ENCODE measurements around the gene SCPEP1. TPM values are rescaled to one million over a fixed set of nuclear protein-coding genes. Genes with fewer than 3 reads are reported as not detected.
A peak's percentile ranks its signal among the peaks of the same experiment; 100 is the strongest.

SCPEP1 gene
- total RNA-seq, 1 experiment from 2014 or later = 29.6 TPM

GRCh38 chr17:57009737-57010445, 32.0 kb downstream of the SCPEP1 start:
- Histone ChIP-seq H3T11ph (ENCODE audit: low read length) (no peak overlapping the region), H3K27ac (ENCODE audit: insufficient read length, low read depth, low read length) (no peak overlapping the region), H2AK5ac (ENCODE audit: insufficient read length, low read length) (no peak overlapping the region), H3K4me1 (ENCODE audit: insufficient read depth, low read length) (peaks cover 3% of the 10 kb centered on the region; the same call in 1 of the 2 replicates), H2BK120ac (ENCODE audit: low read depth, low read length, poor library complexity, severe bottlenecking) (no peak overlapping the region), H3K4me2 (ENCODE audit: insufficient read depth, insufficient read length, low read length) (no peak overlapping the region), H3K79me2 (ENCODE audit: insufficient read depth, low read length) (no peaks in the 10 kb centered on the region), H4K5ac (ENCODE audit: insufficient read length, low read depth, low read length) (no peak overlapping the region), H2BK12ac (ENCODE audit: insufficient read length, low read depth, low read length) (no peak overlapping the region), H2BK20ac (ENCODE audit: low read depth, low read length, poor library complexity, severe bottlenecking) (no peak overlapping the region), H4K91ac (ENCODE audit: insufficient read length, low read depth, low read length) (no peak overlapping the region), H3K4ac (ENCODE audit: low read depth, low read length) (no peak overlapping the region), H2AFZ (ENCODE audit: low read length) (peak overlapping the region; percentile 87), H3K9me3 (ENCODE audit: control insufficient read depth, low read depth, low read length) (no peaks in the 10 kb centered on the region), H3K14ac (ENCODE audit: insufficient read depth, low read length) (no peak overlapping the region), H2BK5ac (ENCODE audit: insufficient read length, low read length) (no peak overlapping the region), H4K8ac (replicated peaks; ENCODE audit: insufficient read length, low read depth, low read length) (no peak overlapping the region), H3K23me2 (ENCODE audit: insufficient read length, low read depth, low read length, poor library complexity, severe bottlenecking) (no peaks in the 10 kb centered on the region), H3K56ac (ENCODE audit: insufficient read length, low read depth, low read length) (no peak overlapping the region), H4K20me1 (ENCODE audit: control insufficient read depth, insufficient read depth, insufficient read length) (no peaks in the 10 kb centered on the region), H2BK15ac (ENCODE audit: low read depth, low read length) (no peak overlapping the region), H3K18ac (ENCODE audit: insufficient read length, low read depth, low read length) (no peak overlapping the region), H3K27me3 (ENCODE audit: insufficient read depth, low read length) (no peaks in the 10 kb centered on the region), H3K9ac (ENCODE audit: extremely low read depth, insufficient read length, low read length) (no peak overlapping the region), H3K23ac (ENCODE audit: insufficient read length, low read depth, low read length) (no peak overlapping the region), H3K79me1 (ENCODE audit: insufficient read depth, low read depth, low read length, poor library complexity, severe bottlenecking) (no peaks in the 10 kb centered on the region)
- Mint-ChIP-seq H3K4me1 (peaks cover 17 to 19% of the 10 kb centered on the region in 2 experiments), H3K9me3 (peaks cover 0 to 3% of the 10 kb centered on the region in 2 experiments; a peak in 1 of 5 replicates), H3K27me3 (ENCODE audit: low read depth) (no peaks in the 10 kb centered on the region), H3K27ac (peak overlapping the region in 2 of 3 experiments; percentile 1 to 42; a peak in 2 of 7 replicates), H3K4me3 (no peak overlapping the region), H3K36me3 (ENCODE audit: insufficient read depth in 1 of 3, low read depth in 3 of 3) (peaks cover 0 to 4% (median 0%) of the 10 kb centered on the region in 3 experiments; a peak in 4 of 7 replicates)
- TF ChIP-seq, protein P1, sequence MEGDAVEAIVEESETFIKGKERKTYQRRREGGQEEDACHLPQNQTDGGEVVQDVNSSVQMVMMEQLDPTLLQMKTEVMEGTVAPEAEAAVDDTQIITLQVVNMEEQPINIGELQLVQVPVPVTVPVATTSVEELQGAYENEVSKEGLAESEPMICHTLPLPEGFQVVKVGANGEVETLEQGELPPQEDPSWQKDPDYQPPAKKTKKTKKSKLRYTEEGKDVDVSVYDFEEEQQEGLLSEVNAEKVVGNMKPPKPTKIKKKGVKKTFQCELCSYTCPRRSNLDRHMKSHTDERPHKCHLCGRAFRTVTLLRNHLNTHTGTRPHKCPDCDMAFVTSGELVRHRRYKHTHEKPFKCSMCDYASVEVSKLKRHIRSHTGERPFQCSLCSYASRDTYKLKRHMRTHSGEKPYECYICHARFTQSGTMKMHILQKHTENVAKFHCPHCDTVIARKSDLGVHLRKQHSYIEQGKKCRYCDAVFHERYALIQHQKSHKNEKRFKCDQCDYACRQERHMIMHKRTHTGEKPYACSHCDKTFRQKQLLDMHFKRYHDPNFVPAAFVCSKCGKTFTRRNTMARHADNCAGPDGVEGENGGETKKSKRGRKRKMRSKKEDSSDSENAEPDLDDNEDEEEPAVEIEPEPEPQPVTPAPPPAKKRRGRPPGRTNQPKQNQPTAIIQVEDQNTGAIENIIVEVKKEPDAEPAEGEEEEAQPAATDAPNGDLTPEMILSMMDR (conservative IDR thresholded peaks at IDR 0.05) = peak; percentile 74
- DNase-seq = peak; percentile 88
- no CpG with 5 or more reads among the region's 7 CpGs for WGBS (ENCODE audit: extremely low coverage, insufficient read length, low lambda C conversion rate)
